COR-L47 (cell line): ENCODE data around the gene ABLIM2.

Source experiments
- DNase-seq: peaks from one replicate; lab custom pipeline; 2025; lab: John Stamatoyannopoulos, UW

ABLIM2 gene

GRCh38 chr4:8158710-8159536, at the start of gene ABLIM2:
ABLIM2 (minus strand) TSS chr4:8158813; CDS start chr4:8158689, 124 bp downstream.
- peak; percentile 98 for DNase-seq

GRCh38 chr4:8207314-8207713, 48.7 kb upstream of the ABLIM2 start:
- DNase-seq = no peak

GRCh38 chr4:8205749-8206611, 47.4 kb upstream of the ABLIM2 start:
- peak; percentile 78 for DNase-seq

GRCh38 chr4:8205241-8205707, 46.7 kb upstream of the ABLIM2 start:
- DNase-seq = no peak

- no peak for DNase-seq
These were observed 46.1 kb upstream of the ABLIM2 start for GRCh38 chr4:8204576-8205227.

GRCh38 chr4:8203817-8204216, 45.2 kb upstream of the ABLIM2 start:
- DNase-seq = no peak

GRCh38 chr4:8203052-8203401, 44.4 kb upstream of the ABLIM2 start:
- DNase-seq = no peak

GRCh38 chr4:8202108-8203051, 43.8 kb upstream of the ABLIM2 start:
- no peak for DNase-seq

GRCh38 chr4:8201321-8201781, 42.7 kb upstream of the ABLIM2 start:
- no peak for DNase-seq

GRCh38 chr4:8200302-8200975, 41.8 kb upstream of the ABLIM2 start:
- no peak for DNase-seq

- no peak for DNase-seq
These were observed 41.1 kb upstream of the ABLIM2 start for GRCh38 chr4:8199594-8200301.

GRCh38 chr4:8198906-8199593, 40.4 kb upstream of the ABLIM2 start, which contains the start of gene SH3TC1:
SH3TC1 (plus strand) TSS chr4:8199290; CDS start chr4:8205195, 5,905 bp downstream.
- peak; percentile 48 for DNase-seq

GRCh38 chr4:8198206-8198905, 39.7 kb upstream of the ABLIM2 start:
- no peak for DNase-seq

GRCh38 chr4:8197521-8197920, 38.9 kb upstream of the ABLIM2 start:
- DNase-seq = no peak

- no peak for DNase-seq
These were observed 37.3 kb upstream of the ABLIM2 start for GRCh38 chr4:8195841-8196458.

GRCh38 chr4:8195431-8195830, 36.8 kb upstream of the ABLIM2 start:
- no peak for DNase-seq

GRCh38 chr4:8194306-8195242, 36.0 kb upstream of the ABLIM2 start:
- no peak for DNase-seq
